ENCODE results near the gene CTNNB1.

CTNNB1 gene

GRCh38 chr3:41220906-41221677 is 21.8 kb downstream of the CTNNB1 start:
- DNase-seq: no peak

- DNase-seq: no peak
These were observed 22.7 kb downstream of the CTNNB1 start for GRCh38 chr3:41222012-41222411.

GRCh38 chr3:41222501-41222900 is 23.2 kb downstream of the CTNNB1 start:
- DNase-seq: no peak

GRCh38 chr3:41223078-41223477 is 23.8 kb downstream of the CTNNB1 start:
- DNase-seq: no peak

- DNase-seq: no peak
These were observed 24.4 kb downstream of the CTNNB1 start for GRCh38 chr3:41223691-41224090.

- no peak for DNase-seq
These were observed 25.0 kb downstream of the CTNNB1 start for GRCh38 chr3:41224120-41224806.

GRCh38 chr3:41234823-41235721 is 35.8 kb downstream of the CTNNB1 start:
- no peak for DNase-seq

GRCh38 chr3:41236228-41236627 is 36.9 kb downstream of the CTNNB1 start:
- DNase-seq: no peak

GRCh38 chr3:41237907-41238306 is 38.6 kb downstream of the CTNNB1 start:
- DNase-seq: no peak

- DNase-seq: no peak
These were observed 40.3 kb downstream of the CTNNB1 start for GRCh38 chr3:41239587-41239986.

- DNase-seq: no peak
These were observed 41.9 kb downstream of the CTNNB1 start for GRCh38 chr3:41241161-41241560.

GRCh38 chr3:41241800-41242571 is 42.7 kb downstream of the CTNNB1 start:
- DNase-seq: no peak

- DNase-seq: no peak
These were observed 43.9 kb downstream of the CTNNB1 start for GRCh38 chr3:41243183-41243582.

GRCh38 chr3:41244620-41245336 is 45.5 kb downstream of the CTNNB1 start:
- DNase-seq: no peak

- no peak for DNase-seq
These were observed 48.0 kb downstream of the CTNNB1 start for GRCh38 chr3:41247055-41248004.

GRCh38 chr3:41248525-41248924 is 49.2 kb downstream of the CTNNB1 start:
- no peak for DNase-seq

GRCh38 chr3:41249318-41249717 is 50.0 kb downstream of the CTNNB1 start:
- no peak for DNase-seq

- DNase-seq: no peak
These were observed 51.5 kb downstream of the CTNNB1 start for GRCh38 chr3:41250825-41251224.

GRCh38 chr3:41251593-41251992 is 52.3 kb downstream of the CTNNB1 start:
- no peak for DNase-seq

- DNase-seq: no peak
These were observed 59.0 kb downstream of the CTNNB1 start for GRCh38 chr3:41258239-41258800.
